ENCODE results near the gene E2F6. TPM values are rescaled to one million over a fixed set of nuclear protein-coding genes. Genes with fewer than 3 reads are reported as not detected.

Gene E2F6
- total RNA-seq, 4 donors from 2014 or later = 6.0 to 19.8 (median 6.9) TPM

DNA sequence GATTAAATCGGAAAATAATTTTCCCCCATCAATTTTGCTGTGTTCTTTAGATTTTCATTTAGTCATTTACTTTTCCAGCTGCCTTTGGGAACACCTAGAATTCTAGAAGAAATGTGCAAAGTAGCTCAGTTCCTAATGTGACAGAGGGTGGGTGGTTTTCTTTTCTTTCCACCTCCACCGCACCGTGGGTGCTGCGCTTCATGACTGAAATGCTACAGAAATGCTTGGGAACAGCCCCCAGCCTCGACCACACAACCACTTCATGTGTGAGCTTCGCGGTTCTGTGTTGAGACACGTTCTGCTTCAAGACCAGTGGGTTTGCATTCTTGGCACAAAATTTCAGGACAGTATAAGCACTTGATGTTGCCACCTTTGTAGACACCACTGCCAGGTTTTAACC is 30.9 kb downstream of the E2F6 start:
- H3K4me3 ChIP-seq = no peak overlapping the region
- no peaks in the 10 kb centered on the region for H3K36me3 ChIP-seq
- in situ Hi-C loops (cut with MboI; ENCODE audit: low pct_ligation_motif_present in 1 of 4, low pct_unique_long_range_greater_than_20kb in 1 of 4, low sequenced_read_pairs in 3 of 4) (loop anchor here in 3 of 4 donors (25.0 kb wide), 2 partner anchors 298 to 598 kb away; a partner anchor contains a TSS), intact Hi-C loops (cut with DNase I; ENCODE audit: low total_unique reads) (no loop called here)
- WGBS, 2 donors (ENCODE audit: low coverage in 1 of 2) = 93 to 94% methylated on average over 7 to 8 of the region's 8 CpGs
- no peaks in the 10 kb centered on the region for H3K27me3 ChIP-seq
- no peaks in the 10 kb centered on the region for H3K4me1 ChIP-seq
- no peak overlapping the region for H3K27ac ChIP-seq
- no peaks in the 10 kb centered on the region for H3K9me3 ChIP-seq
- no peak for TF ChIP-seq POLR2A (IDR thresholded peaks at IDR 0.05)
- no peak for TF ChIP-seq POLR2AphosphoS5 (IDR thresholded peaks at IDR 0.05)
- TF ChIP-seq, protein P1, sequence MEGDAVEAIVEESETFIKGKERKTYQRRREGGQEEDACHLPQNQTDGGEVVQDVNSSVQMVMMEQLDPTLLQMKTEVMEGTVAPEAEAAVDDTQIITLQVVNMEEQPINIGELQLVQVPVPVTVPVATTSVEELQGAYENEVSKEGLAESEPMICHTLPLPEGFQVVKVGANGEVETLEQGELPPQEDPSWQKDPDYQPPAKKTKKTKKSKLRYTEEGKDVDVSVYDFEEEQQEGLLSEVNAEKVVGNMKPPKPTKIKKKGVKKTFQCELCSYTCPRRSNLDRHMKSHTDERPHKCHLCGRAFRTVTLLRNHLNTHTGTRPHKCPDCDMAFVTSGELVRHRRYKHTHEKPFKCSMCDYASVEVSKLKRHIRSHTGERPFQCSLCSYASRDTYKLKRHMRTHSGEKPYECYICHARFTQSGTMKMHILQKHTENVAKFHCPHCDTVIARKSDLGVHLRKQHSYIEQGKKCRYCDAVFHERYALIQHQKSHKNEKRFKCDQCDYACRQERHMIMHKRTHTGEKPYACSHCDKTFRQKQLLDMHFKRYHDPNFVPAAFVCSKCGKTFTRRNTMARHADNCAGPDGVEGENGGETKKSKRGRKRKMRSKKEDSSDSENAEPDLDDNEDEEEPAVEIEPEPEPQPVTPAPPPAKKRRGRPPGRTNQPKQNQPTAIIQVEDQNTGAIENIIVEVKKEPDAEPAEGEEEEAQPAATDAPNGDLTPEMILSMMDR (IDR thresholded peaks at IDR 0.05) = no peak
- no peak for TF ChIP-seq EP300 (IDR thresholded peaks at IDR 0.05; ENCODE audit: low read depth)
- DNase-seq = no peak

DNA sequence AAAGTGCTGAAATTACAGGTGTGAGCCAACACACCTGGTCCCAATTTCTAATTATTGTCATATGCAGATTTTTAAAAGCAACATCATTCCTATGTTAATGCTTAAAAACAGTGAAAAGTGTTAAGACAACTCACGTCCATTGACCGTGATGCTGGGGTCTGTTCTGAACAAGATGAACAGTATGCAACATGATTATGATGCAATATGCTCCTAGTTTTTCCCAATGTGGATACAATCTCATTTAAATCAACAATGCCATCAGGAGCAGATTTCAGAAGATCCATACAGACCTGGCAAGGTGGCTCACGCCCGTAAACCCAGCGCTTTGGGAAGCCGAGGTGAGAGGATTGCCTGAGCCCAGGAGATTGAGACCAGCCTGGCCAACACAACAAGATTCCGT is 31.5 kb downstream of the E2F6 start:
- 92 to 95% methylated on average over 5 to 7 of the region's 7 CpGs for WGBS, 2 donors (ENCODE audit: low coverage in 1 of 2)
- H3K27ac ChIP-seq = no peak overlapping the region

DNA sequence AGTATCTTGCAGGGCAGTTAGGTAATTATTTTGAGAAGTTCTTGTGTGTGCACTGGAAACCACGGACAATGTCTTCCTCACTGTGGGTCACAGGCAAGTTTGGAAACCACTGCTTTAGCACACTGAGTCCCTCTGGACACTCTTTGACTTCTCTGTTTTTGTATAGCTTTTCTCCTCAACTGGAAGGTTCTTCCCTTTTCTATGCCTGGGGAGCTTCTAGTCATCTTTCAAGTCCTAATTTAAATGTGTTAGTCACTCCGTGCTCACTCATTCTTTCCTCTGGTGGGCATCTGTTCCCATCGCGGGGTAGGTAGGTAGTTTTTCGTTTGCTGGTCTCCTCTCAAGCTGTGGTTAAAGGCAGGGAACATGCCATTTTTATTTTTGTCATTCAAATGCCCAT is 32.1 kb downstream of the E2F6 start:
- H3K27me3 ChIP-seq = no peaks in the 10 kb centered on the region
- H3K4me3 ChIP-seq = no peak overlapping the region
- intact Hi-C loops (cut with DNase I; ENCODE audit: low total_unique reads) (no loop called here), in situ Hi-C loops (cut with MboI; ENCODE audit: low pct_ligation_motif_present in 1 of 4, low pct_unique_long_range_greater_than_20kb in 1 of 4, low sequenced_read_pairs in 3 of 4) (loop anchor here in 3 of 4 donors (25.0 kb wide), 2 partner anchors 297 to 597 kb away; a partner anchor contains a TSS)
- no peak for DNase-seq
- no peaks in the 10 kb centered on the region for H3K4me1 ChIP-seq
- H3K36me3 ChIP-seq = no peaks in the 10 kb centered on the region
- TF ChIP-seq POLR2AphosphoS5 (IDR thresholded peaks at IDR 0.05) (no peak), EP300 (IDR thresholded peaks at IDR 0.05; ENCODE audit: low read depth) (no peak), POLR2A (IDR thresholded peaks at IDR 0.05) (no peak)
- TF ChIP-seq, protein P1 (IDR thresholded peaks at IDR 0.05) = no peak
- no peak overlapping the region for H3K27ac ChIP-seq
- no peaks in the 10 kb centered on the region for H3K9me3 ChIP-seq
- WGBS, 2 donors (ENCODE audit: low coverage in 1 of 2) = 76 to 89% methylated on average over 5 of the region's 5 CpGs

More for the DNA sequence above, 31.5 kb downstream of the E2F6 start:
- Histone ChIP-seq H3K4me3 (no peak overlapping the region), H3K36me3 (no peaks in the 10 kb centered on the region), H3K4me1 (no peaks in the 10 kb centered on the region), H3K9me3 (no peaks in the 10 kb centered on the region), H3K27me3 (no peaks in the 10 kb centered on the region)
- DNase-seq = no peak
- TF ChIP-seq, protein P1 (IDR thresholded peaks at IDR 0.05) = no peak
- TF ChIP-seq POLR2A (IDR thresholded peaks at IDR 0.05) = no peak
- TF ChIP-seq POLR2AphosphoS5 (IDR thresholded peaks at IDR 0.05) = no peak
- TF ChIP-seq EP300 (IDR thresholded peaks at IDR 0.05; ENCODE audit: low read depth) = no peak
- intact Hi-C loops (cut with DNase I; ENCODE audit: low total_unique reads) = no loop called here
- in situ Hi-C loops (cut with MboI; ENCODE audit: low pct_ligation_motif_present in 1 of 4, low pct_unique_long_range_greater_than_20kb in 1 of 4, low sequenced_read_pairs in 3 of 4) = loop anchor here in 3 of 4 donors (25.0 kb wide), 2 partner anchors 297 to 597 kb away; a partner anchor contains a TSS

DNA sequence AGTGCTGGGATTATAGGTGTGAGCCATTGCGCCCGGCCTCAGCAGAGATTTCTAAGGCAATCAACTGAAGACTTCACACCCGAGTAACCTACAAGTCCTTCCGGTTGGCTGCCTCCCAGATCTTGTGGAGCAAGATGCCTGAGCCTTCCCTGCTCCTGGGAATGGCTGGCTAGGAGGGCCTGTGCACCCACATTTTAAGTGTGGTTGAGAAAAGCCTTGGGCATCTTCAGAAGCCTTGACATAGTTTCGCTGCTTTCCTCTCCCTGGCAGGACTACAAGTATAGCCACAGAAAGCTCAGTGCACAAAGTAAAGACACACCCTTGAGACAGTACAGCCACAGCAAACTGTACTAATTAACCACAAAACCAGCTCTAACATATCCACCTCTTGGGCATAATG is 35.2 kb downstream of the E2F6 start:
- no peaks in the 10 kb centered on the region for H3K4me1 ChIP-seq
- WGBS, 2 donors (ENCODE audit: low coverage in 1 of 2) = 73% methylated on average over 5 of the region's 5 CpGs; no CpG with 5 or more reads in 1 of the 2 donors
- no peak overlapping the region for H3K4me3 ChIP-seq
- DNase-seq = peak; percentile 13
- H3K27me3 ChIP-seq = no peaks in the 10 kb centered on the region
- no peak overlapping the region for H3K27ac ChIP-seq
- no peaks in the 10 kb centered on the region for H3K36me3 ChIP-seq
- in situ Hi-C loops (cut with MboI; ENCODE audit: low pct_ligation_motif_present in 1 of 4, low pct_unique_long_range_greater_than_20kb in 1 of 4, low sequenced_read_pairs in 3 of 4) = loop anchor here in 3 of 4 donors (25.0 kb wide), 2 partner anchors 293 to 593 kb away; a partner anchor contains a TSS
- H3K9me3 ChIP-seq = no peaks in the 10 kb centered on the region
- intact Hi-C loops (cut with DNase I; ENCODE audit: low total_unique reads) = no loop called here
- no peak for TF ChIP-seq POLR2AphosphoS5 (IDR thresholded peaks at IDR 0.05)
- TF ChIP-seq, protein P1 (IDR thresholded peaks at IDR 0.05) = no peak
- TF ChIP-seq POLR2A (IDR thresholded peaks at IDR 0.05) = no peak
